Measurements from ENCODE around the gene POLR1A.

GRCh38 chr2:86066915-86067314, 38.8 kb downstream of the POLR1A start:
- TF ChIP-seq CTCF (IDR thresholded peaks at IDR 0.05; ENCODE audit: insufficient read depth, low read depth, low read length) (no peak), EZH2 (IDR thresholded peaks at IDR 0.05; ENCODE audit: insufficient read depth, low read length) (no peak)
